HG03064 (cell line): ENCODE data around the gene DNAJC17.

Source experiments
- ATAC-seq: cut with Tn5 transposase; IDR thresholded peaks from one replicate; pipeline ENCODE4 v1.9.1; 2021; ENCODE audit warnings: low read depth; ENCODE audit not compliant: unreplicated experiment

DNAJC17 gene

GRCh38 chr15:40746916-40747418, 60.3 kb downstream of the DNAJC17 start:
- ATAC-seq: no peak

- no peak for ATAC-seq
Measured at GRCh38 chr15:40744815-40745152, 62.5 kb downstream of the DNAJC17 start.

- ATAC-seq: no peak
Measured at GRCh38 chr15:40743921-40744814, 63.1 kb downstream of the DNAJC17 start.

- no peak for ATAC-seq
Measured at GRCh38 chr15:40743485-40743901, 63.8 kb downstream of the DNAJC17 start.

- no peak for ATAC-seq
Measured at GRCh38 chr15:40739854-40740253, 67.4 kb downstream of the DNAJC17 start.

- ATAC-seq: no peak
Measured at GRCh38 chr15:40739047-40739446, 68.2 kb downstream of the DNAJC17 start.

- no peak for ATAC-seq
Measured at GRCh38 chr15:40737048-40737447, 70.2 kb downstream of the DNAJC17 start.

- no peak for ATAC-seq
Measured at GRCh38 chr15:40736575-40736974, 70.7 kb downstream of the DNAJC17 start.

- no peak for ATAC-seq
Measured at GRCh38 chr15:40731034-40731433, 76.2 kb downstream of the DNAJC17 start.

GRCh38 chr15:40723919-40724318, 83.4 kb downstream of the DNAJC17 start:
- no peak for ATAC-seq

GRCh38 chr15:40722934-40723333, 84.3 kb downstream of the DNAJC17 start:
- ATAC-seq: no peak

- ATAC-seq: no peak
Measured at GRCh38 chr15:40722354-40722753, 84.9 kb downstream of the DNAJC17 start.

- ATAC-seq: no peak
Measured at GRCh38 chr15:40721701-40722100, 85.6 kb downstream of the DNAJC17 start.

GRCh38 chr15:40716165-40716564, 91.1 kb downstream of the DNAJC17 start:
- ATAC-seq: no peak
